ENCODE measurements around the gene GPR155. TPM values are rescaled to one million over a fixed set of nuclear protein-coding genes. Genes with fewer than 3 reads are reported as not detected.

Gene GPR155
- total RNA-seq, 2 experiments from 2014 or later = 1.9 TPM

- ChIA-PET CTCF (ENCODE audit: unreplicated experiment) (no interaction called here), POLR2A (no interaction called here)
- no peaks in the 10 kb centered on the region for H3K4me1 ChIP-seq (ENCODE audit: insufficient read depth, low read length, poor library complexity, severe bottlenecking)
- no peaks in the 10 kb centered on the region for H3K9me3 ChIP-seq (ENCODE audit: low read length)
- TF ChIP-seq EZH2phosphoT487 (IDR thresholded peaks at IDR 0.05; ENCODE audit: borderline replicate concordance, low read depth, low read length) (no peak), CTCF (conservative IDR thresholded peaks at IDR 0.05; ENCODE audit: low read length) (no peak)
- BruUV-seq (replicated peaks) = no TSS peak
- no peak for DNase-seq (ENCODE audit: low spot score)
- H3K79me2 ChIP-seq (ENCODE audit: insufficient read depth, low read depth, low read length) = no peaks in the 10 kb centered on the region
- no peaks in the 10 kb centered on the region for H3K9me2 ChIP-seq (ENCODE audit: insufficient read depth, low read length)
- no peaks in the 10 kb centered on the region for H4K20me1 ChIP-seq (ENCODE audit: insufficient read depth, low read length)
- no peak overlapping the region for H2AFZ ChIP-seq (ENCODE audit: low read length)
- H3K36me3 ChIP-seq (ENCODE audit: insufficient read depth, low read length) = no peaks in the 10 kb centered on the region
- H3K4me2 ChIP-seq (ENCODE audit: low read length) = no peak overlapping the region
- intact Hi-C loops (cut with micrococcal nuclease; ENCODE audit: unreplicated experiment) = no loop called here
- no peak overlapping the region for H3K27ac ChIP-seq (ENCODE audit: low read depth, low read length, poor library complexity, severe bottlenecking)
- no peak overlapping the region for H3K4me3 ChIP-seq (ENCODE audit: low read depth, low read length, poor library complexity, severe bottlenecking)
Measured at GRCh38 chr2:174439950-174440349, 46.9 kb downstream of the GPR155 start.

- no peak for DNase-seq (ENCODE audit: low spot score)
- ChIA-PET CTCF (ENCODE audit: unreplicated experiment) (no interaction called here), POLR2A (no interaction called here)
- Histone ChIP-seq H3K36me3 (ENCODE audit: insufficient read depth, low read length) (no peaks in the 10 kb centered on the region), H3K27ac (ENCODE audit: low read depth, low read length, poor library complexity, severe bottlenecking) (no peak overlapping the region), H2AFZ (ENCODE audit: low read length) (no peak overlapping the region), H3K79me2 (ENCODE audit: insufficient read depth, low read depth, low read length) (no peaks in the 10 kb centered on the region), H3K4me3 (ENCODE audit: low read depth, low read length, poor library complexity, severe bottlenecking) (no peak overlapping the region), H3K9me3 (ENCODE audit: low read length) (no peaks in the 10 kb centered on the region), H3K4me1 (ENCODE audit: insufficient read depth, low read length, poor library complexity, severe bottlenecking) (no peaks in the 10 kb centered on the region), H3K9me2 (ENCODE audit: insufficient read depth, low read length) (no peaks in the 10 kb centered on the region), H3K4me2 (ENCODE audit: low read length) (no peak overlapping the region), H4K20me1 (ENCODE audit: insufficient read depth, low read length) (no peaks in the 10 kb centered on the region)
- TF ChIP-seq CTCF (conservative IDR thresholded peaks at IDR 0.05; ENCODE audit: low read length) (no peak), EZH2phosphoT487 (IDR thresholded peaks at IDR 0.05; ENCODE audit: borderline replicate concordance, low read depth, low read length) (no peak)
- BruUV-seq (replicated peaks) = no TSS peak
- intact Hi-C loops (cut with micrococcal nuclease; ENCODE audit: unreplicated experiment) = no loop called here
Measured at GRCh38 chr2:174439323-174439722, 47.5 kb downstream of the GPR155 start.

GRCh38 chr2:174438146-174438886 lies 48.5 kb downstream of the GPR155 start:
- Histone ChIP-seq H2AFZ (ENCODE audit: low read length) (no peak overlapping the region), H3K79me2 (ENCODE audit: insufficient read depth, low read depth, low read length) (no peaks in the 10 kb centered on the region), H3K9me2 (ENCODE audit: insufficient read depth, low read length) (no peaks in the 10 kb centered on the region), H4K20me1 (ENCODE audit: insufficient read depth, low read length) (no peaks in the 10 kb centered on the region), H3K9me3 (ENCODE audit: low read length) (no peaks in the 10 kb centered on the region), H3K4me2 (ENCODE audit: low read length) (no peak overlapping the region), H3K4me3 (ENCODE audit: low read depth, low read length, poor library complexity, severe bottlenecking) (no peak overlapping the region), H3K27ac (ENCODE audit: low read depth, low read length, poor library complexity, severe bottlenecking) (no peak overlapping the region), H3K4me1 (ENCODE audit: insufficient read depth, low read length, poor library complexity, severe bottlenecking) (no peaks in the 10 kb centered on the region), H3K36me3 (ENCODE audit: insufficient read depth, low read length) (no peaks in the 10 kb centered on the region)
- intact Hi-C loops (cut with micrococcal nuclease; ENCODE audit: unreplicated experiment) = no loop called here
- POLR2A ChIA-PET = no interaction called here
- no peak for DNase-seq (ENCODE audit: low spot score)
- TF ChIP-seq EZH2phosphoT487 (IDR thresholded peaks at IDR 0.05; ENCODE audit: borderline replicate concordance, low read depth, low read length) = no peak
- TF ChIP-seq CTCF (conservative IDR thresholded peaks at IDR 0.05; ENCODE audit: low read length) = no peak
- BruUV-seq (replicated peaks) = no TSS peak
- CTCF ChIA-PET (ENCODE audit: unreplicated experiment) = no interaction called here
